ENCODE results near the gene NOM1.
"Not testable (repeated sequence)": the region's sequence is repeated elsewhere in the genome, so short reads cannot be mapped to it uniquely, and the experiment has no call there.

DNA sequence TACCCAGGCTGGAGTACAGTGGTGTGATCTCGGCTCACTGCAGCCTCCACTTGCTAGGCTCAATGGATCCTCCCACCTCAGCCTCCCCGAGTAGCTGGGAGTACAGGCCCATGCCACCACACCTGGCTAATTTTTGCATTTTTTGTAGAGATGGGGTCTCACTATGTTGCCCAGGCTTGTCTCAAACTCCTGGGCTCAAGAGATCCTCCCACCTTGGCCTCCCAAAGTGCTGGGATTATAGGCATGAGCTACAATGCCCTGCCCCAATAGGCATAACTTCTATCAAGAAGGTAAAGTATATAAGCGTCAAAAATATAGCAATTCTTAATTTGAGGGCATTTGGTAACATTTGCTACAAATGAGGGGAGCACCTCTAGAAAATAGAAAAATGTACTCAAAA, 12.7 kb upstream of the NOM1 start:
- TF ChIP-seq CTCF (IDR thresholded peaks at IDR 0.05; ENCODE audit: insufficient read depth, low read length); POLR2AphosphoS5 (IDR thresholded peaks at IDR 0.05; ENCODE audit: low read depth); SPI1 (IDR thresholded peaks at IDR 0.05; ENCODE audit: borderline replicate concordance, low read depth): not testable (repeated sequence)
